ENCODE results near the gene FBXL16.

DNA sequence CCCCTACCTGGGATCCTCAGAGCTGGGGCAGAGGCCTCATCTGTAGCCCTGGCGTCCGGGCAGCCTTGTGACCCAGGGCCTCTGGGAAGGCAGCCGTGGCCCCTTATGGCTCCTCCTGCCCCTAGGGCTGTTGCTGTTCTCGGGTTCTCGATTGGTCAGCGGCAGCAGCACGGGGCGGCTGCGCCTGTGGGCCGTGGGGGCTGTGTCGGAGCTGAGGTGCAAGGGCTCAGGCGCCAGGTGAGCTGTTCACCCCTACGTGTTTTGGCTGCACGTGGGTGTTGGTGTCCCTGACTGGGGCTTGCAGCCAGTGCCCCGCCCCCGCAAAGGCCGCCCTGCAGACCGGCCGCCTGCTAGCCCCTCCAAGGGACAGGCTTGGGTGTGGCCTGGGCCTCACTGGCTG is 43.5 kb downstream of the FBXL16 start:
- no peak for TF ChIP-seq POLR2A (IDR thresholded peaks at IDR 0.05; ENCODE audit: extremely low read depth, insufficient read length)
- TF ChIP-seq, protein P1, sequence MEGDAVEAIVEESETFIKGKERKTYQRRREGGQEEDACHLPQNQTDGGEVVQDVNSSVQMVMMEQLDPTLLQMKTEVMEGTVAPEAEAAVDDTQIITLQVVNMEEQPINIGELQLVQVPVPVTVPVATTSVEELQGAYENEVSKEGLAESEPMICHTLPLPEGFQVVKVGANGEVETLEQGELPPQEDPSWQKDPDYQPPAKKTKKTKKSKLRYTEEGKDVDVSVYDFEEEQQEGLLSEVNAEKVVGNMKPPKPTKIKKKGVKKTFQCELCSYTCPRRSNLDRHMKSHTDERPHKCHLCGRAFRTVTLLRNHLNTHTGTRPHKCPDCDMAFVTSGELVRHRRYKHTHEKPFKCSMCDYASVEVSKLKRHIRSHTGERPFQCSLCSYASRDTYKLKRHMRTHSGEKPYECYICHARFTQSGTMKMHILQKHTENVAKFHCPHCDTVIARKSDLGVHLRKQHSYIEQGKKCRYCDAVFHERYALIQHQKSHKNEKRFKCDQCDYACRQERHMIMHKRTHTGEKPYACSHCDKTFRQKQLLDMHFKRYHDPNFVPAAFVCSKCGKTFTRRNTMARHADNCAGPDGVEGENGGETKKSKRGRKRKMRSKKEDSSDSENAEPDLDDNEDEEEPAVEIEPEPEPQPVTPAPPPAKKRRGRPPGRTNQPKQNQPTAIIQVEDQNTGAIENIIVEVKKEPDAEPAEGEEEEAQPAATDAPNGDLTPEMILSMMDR (IDR thresholded peaks at IDR 0.05; ENCODE audit: low read depth, low read length), result no peak
- TF ChIP-seq, protein P2, sequence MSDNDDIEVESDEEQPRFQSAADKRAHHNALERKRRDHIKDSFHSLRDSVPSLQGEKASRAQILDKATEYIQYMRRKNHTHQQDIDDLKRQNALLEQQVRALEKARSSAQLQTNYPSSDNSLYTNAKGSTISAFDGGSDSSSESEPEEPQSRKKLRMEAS (IDR thresholded peaks at IDR 0.05; ENCODE audit: low read depth, low read length), result no peak
- no peak for TF ChIP-seq MYC (IDR thresholded peaks at IDR 0.05; ENCODE audit: low read depth, low read length)
